NB4 (cell line): ENCODE results near the gene MLLT6.

Experiments used
- DNase-seq: peaks from one replicate; pipeline ENCODE4 v3.0.0; 2010; ENCODE audit warnings: low read depth
- H3K4me3 ChIP-seq: one replicate; pipeline ENCODE4 v1.5.1; 2011; ENCODE audit warnings: mild to moderate bottlenecking, low read depth, low read length, moderate library complexity
- MAX ChIP-seq: IDR thresholded peaks from 2 replicates; pipeline ENCODE4 v1.6.1; 2011; ENCODE audit warnings: low read depth, low read length
- MYC ChIP-seq: IDR thresholded peaks from 2 replicates; pipeline ENCODE4 v1.6.1; 2011; ENCODE audit warnings: low read depth, low read length
- POLR2A ChIP-seq: IDR thresholded peaks from 2 replicates; pipeline ENCODE4 v1.6.1; 2011; ENCODE audit warnings: mild to moderate bottlenecking; ENCODE audit not compliant: insufficient read length; ENCODE audit errors: extremely low read depth
- TF ChIP-seq, protein P1 (sequence below): IDR thresholded peaks from one replicate; pipeline ENCODE4 v1.5.1; 2012; ENCODE audit warnings: low read depth, low read length

Gene MLLT6

DNA sequence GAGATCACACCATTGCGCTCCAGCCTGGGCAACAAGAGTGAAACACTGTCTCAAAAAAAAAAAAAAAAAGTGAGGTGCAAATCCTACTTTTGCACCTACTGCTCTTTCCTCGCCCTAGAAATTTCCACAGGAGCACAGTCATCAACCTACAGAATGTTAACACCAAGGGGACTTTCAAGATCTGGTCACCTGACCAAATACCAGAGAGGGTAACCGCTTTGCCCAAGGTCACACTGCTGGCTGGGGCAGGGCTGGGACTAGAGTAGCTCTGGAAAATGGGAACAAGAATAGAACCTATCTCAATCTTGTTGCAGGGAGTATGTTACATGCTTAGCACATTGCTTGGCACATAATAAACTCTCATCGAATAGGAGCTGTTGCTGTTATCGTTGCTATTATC lies 6.3 kb upstream of the MLLT6 start:
- DNase-seq = no peak
- TF ChIP-seq POLR2A (no peak), MAX (no peak), MYC (no peak)
- TF ChIP-seq, protein P1, sequence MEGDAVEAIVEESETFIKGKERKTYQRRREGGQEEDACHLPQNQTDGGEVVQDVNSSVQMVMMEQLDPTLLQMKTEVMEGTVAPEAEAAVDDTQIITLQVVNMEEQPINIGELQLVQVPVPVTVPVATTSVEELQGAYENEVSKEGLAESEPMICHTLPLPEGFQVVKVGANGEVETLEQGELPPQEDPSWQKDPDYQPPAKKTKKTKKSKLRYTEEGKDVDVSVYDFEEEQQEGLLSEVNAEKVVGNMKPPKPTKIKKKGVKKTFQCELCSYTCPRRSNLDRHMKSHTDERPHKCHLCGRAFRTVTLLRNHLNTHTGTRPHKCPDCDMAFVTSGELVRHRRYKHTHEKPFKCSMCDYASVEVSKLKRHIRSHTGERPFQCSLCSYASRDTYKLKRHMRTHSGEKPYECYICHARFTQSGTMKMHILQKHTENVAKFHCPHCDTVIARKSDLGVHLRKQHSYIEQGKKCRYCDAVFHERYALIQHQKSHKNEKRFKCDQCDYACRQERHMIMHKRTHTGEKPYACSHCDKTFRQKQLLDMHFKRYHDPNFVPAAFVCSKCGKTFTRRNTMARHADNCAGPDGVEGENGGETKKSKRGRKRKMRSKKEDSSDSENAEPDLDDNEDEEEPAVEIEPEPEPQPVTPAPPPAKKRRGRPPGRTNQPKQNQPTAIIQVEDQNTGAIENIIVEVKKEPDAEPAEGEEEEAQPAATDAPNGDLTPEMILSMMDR = no peak
- no peak overlapping the region for H3K4me3 ChIP-seq

DNA sequence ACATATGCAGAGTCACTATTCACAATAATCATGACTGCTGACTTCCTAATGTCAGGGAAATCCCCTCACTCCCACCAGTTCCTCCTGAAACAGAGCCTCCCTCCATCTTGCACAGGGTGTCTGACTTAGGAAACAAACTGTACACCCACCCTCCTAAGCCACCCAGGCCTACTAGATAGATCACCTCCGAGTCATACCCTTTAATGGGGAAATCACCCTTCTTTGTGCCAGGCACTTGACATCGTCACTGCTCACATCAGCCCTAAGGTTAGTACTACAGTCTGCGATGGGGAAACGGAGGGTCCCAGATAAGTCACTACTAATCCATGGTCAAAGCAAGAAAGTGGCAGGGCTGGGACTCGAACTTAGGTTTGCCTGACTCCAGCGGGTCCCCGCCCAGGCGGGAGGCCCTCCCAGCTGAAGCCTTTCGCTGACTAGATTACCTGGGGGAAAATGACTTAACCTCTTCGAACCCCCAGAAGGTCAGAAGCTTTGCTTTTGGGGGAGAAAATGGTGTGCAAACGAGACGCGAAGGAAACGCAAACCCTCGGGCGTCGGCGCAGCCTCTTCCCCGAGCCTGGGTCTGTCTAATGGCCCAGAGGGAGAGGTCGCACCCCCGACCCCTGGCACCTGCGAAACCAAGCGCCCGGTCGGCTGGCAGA lies 3.4 kb upstream of the MLLT6 start:
- peak; percentile 79 for DNase-seq
- TF ChIP-seq, protein P1 = no peak
- TF ChIP-seq POLR2A = peak; percentile 21
- peak overlapping the region; percentile 67 for H3K4me3 ChIP-seq

DNA sequence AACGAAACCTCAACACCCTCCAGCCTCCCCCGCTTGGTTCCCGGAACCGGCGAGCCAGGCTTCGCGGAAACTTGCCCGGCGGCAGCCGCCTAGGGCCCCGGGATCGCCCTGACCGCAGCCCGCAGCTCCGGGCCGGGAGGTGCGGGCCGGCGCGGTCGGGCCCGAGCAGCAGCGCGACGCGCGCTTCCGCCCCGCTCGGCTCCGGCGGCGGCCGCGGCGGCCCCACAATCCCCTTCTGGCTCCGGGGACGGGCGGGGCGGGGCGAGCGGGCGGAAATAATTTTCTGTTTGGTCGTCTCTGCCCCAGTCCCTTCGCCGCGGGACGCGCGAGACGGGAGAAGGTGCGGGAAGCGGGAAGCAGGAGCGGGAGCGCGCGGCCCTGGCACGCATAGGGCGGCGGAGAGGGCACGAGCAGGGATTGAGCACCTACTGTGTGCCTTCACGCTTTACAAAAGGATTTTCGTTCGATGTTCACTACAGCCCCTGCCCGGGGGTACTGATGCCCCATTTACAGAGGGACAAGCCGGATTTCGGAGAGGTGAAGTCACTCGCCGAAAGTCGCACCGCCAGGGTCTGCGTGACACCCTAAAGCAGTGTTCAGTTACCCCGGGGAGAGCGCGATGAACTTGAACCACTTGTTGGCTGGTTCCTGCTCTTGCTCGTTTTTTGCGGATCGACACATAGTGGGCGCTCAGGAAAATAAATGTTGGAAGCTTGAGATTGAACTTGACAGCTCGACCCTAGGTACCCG lies 2.7 kb upstream of the MLLT6 start:
- peak overlapping the region; percentile 80 for H3K4me3 ChIP-seq
- TF ChIP-seq POLR2A (no peak), MYC (no peak; the same call in 1 of the 2 replicates), MAX (peak; percentile 64)
- peak; percentile 93 for DNase-seq

GRCh38 chr17:38702916-38703741 lies 1.9 kb upstream of the MLLT6 start:
- peak overlapping the region; percentile 80 for H3K4me3 ChIP-seq
- TF ChIP-seq POLR2A (no peak), MYC (no peak), MAX (no peak)
- TF ChIP-seq, protein P1 = no peak
- DNase-seq = peak; percentile 62

- TF ChIP-seq MAX (peak; percentile 36; the same call in 1 of the 2 replicates), POLR2A (peak; percentile 28), MYC (peak; percentile 8; the same call in 1 of the 2 replicates)
- TF ChIP-seq, protein P1 = no peak
- DNase-seq = peak; percentile 90
- H3K4me3 ChIP-seq = peak overlapping the region; percentile 80
These were observed 1.1 kb upstream of the MLLT6 start for GRCh38 chr17:38703742-38704605.
